ENCODE measurements around the gene TCTN3. TPM values are rescaled to one million over a fixed set of nuclear protein-coding genes. Genes with fewer than 3 reads are reported as not detected.
A peak's percentile ranks its signal among the peaks of the same experiment; 100 is the strongest.

Gene TCTN3, protein sequence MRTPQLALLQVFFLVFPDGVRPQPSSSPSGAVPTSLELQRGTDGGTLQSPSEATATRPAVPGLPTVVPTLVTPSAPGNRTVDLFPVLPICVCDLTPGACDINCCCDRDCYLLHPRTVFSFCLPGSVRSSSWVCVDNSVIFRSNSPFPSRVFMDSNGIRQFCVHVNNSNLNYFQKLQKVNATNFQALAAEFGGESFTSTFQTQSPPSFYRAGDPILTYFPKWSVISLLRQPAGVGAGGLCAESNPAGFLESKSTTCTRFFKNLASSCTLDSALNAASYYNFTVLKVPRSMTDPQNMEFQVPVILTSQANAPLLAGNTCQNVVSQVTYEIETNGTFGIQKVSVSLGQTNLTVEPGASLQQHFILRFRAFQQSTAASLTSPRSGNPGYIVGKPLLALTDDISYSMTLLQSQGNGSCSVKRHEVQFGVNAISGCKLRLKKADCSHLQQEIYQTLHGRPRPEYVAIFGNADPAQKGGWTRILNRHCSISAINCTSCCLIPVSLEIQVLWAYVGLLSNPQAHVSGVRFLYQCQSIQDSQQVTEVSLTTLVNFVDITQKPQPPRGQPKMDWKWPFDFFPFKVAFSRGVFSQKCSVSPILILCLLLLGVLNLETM
- total RNA-seq (2013; cell fraction: nucleolus; rRNA removed), result 63.8 and 67.8 TPM in 2 replicates
- total RNA-seq (2014; rRNA removed) (31.4 and 36.1 TPM in 2 replicates), total RNA-seq (2014; rRNA removed; fragmentation: Illumina TruSeq; extraction: Trizol) (21.7 and 23.9 TPM in 2 replicates), total RNA-seq (2021) (27.0 and 27.1 TPM in 2 replicates), polyA plus RNA-seq (2011; rRNA removed) (36.2 and 45.0 TPM in 2 replicates), polyA plus RNA-seq (2014; fragmentation: Illumina TruSeq; extraction: Trizol) (31.1 and 33.4 TPM in 2 replicates), polyA plus RNA-seq (2014; fragmentation: Nextera tagmentation; extraction: Ambion mirVana) (10 to 100 TPM; 20.0 to 24.0 TPM), polyA plus RNA-seq (2014; rRNA removed) (23.2 and 25.0 TPM in 2 replicates), polyA plus RNA-seq (2016; fragmentation: Nextera tagmentation; extraction: Ambion mirVana) (10 to 100 TPM; 46.7 to 48.7 TPM), polyA minus RNA-seq (2011; rRNA and poly(A)+ RNA removed) (48.1 and 62.2 TPM in 2 replicates), Bru-seq, nascent RNA (percentile 86 among the genes with signal in this experiment), BruChase-seq, experiment 1, labeled RNA remaining after a 6-hour chase (percentile 80 among the genes with signal in this experiment), BruChase-seq, experiment 2, labeled RNA remaining after a 2-hour chase (percentile 82 among the genes with signal in this experiment)
- 17.2 TPM for polyA plus RNA-seq (2011; ENCODE audit: low read depth)
- polyA plus RNA-seq (2011; cell fraction: cytosol; rRNA removed), result 40.8 and 45.2 TPM in 2 replicates
- polyA plus RNA-seq (2011; cell fraction: nucleus; rRNA removed), result 38.9 and 44.1 TPM in 2 replicates
- polyA plus RNA-seq (2012), result 16.8 and 20.9 TPM in 2 replicates
- 19.2 and 20.3 TPM in 2 replicates for polyA minus RNA-seq (2011; cell fraction: cytosol; rRNA and poly(A)+ RNA removed)
- polyA minus RNA-seq (2011; cell fraction: nucleus; rRNA and poly(A)+ RNA removed), result 39.7 and 77.6 TPM in 2 replicates
- long read RNA-seq, experiment 1, transcript TCTN3-207 (14 exons, 2,739 nt), result major isoform, 27 of 35 reads
- long read RNA-seq, experiment 1, partial matches to known transcripts, result 0 of 35 reads
- long read RNA-seq, experiment 1, other reads (novel, unspliced or antisense), result 7 of 35 reads
- long read RNA-seq, experiment 2, transcript TCTN3-207 (14 exons, 2,739 nt), result major isoform, 131 of 162 reads
- long read RNA-seq, experiment 2, partial matches to known transcripts, result 9 of 162 reads
- long read RNA-seq, experiment 2, other reads (novel, unspliced or antisense), result 17 of 162 reads

DNA sequence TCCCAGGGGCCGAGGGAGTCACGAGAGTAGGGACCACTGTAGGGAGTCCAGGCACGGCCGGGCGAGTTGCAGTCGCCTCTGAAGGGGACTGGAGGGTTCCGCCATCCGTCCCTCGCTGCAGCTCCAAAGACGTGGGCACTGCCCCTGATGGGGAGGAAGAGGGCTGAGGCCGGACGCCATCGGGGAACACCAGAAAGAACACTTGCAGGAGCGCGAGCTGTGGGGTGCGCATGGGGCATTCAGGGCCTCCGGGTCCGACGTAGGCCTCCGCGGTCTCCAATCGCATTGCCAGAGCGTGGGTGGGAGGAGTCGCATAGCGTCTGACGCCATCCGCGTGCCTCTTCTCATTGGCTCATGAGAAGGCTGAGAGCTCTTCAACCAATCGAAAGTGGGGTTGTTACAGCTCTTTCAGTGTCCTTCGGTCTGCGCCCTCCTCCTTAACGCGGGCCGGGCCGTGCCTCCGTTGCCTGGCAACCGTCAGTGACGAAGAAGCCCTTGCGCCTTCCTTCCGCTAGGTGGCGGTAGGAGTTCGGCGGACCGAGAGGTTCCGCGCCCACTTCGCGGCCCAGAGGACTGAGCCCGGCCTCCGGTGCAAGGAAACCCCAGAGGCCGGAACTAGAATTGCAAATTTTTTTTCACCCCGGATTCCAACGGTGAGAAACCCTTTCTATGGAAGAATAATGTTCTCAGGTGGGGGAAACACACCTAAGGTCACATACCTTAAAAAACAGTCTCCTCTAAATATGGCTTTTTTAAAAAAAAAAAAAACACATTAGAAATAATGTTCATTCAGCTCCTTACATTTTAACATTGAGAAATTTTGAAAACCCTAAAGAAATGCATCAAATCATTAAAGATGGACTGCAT is at the start of gene TCTN3:
TSS of gene TCTN3 (minus strand) at position 260 of the 867 bp plus-strand sequence. CDS start at position 232, 28 bp downstream.
- Histone ChIP-seq H3K36me3 (ENCODE audit: control insufficient read depth in 2 of 2, insufficient read depth in 2 of 2, low read length in 1 of 2) (peaks cover 0 to 6% of the 10 kb centered on the region in 2 experiments; a peak in 2 of 4 replicates), H3K9me3 (replicated peaks; ENCODE audit: control insufficient read depth, insufficient read depth, low read length) (peaks cover 6% of the 10 kb centered on the region; the same call in 2 of the 3 replicates), H3K79me2 (ENCODE audit: control insufficient read depth, insufficient read depth, low read length) (peaks cover 25% of the 10 kb centered on the region), H3K27ac (ENCODE audit: control insufficient read depth, insufficient read depth) (peak within 1 kb of the TSS; percentile 79), H2AFZ (ENCODE audit: control insufficient read depth, low read depth, low read length) (peak within 1 kb of the TSS; percentile 85), H3K4me2 (ENCODE audit: control insufficient read depth, insufficient read depth) (peak within 1 kb of the TSS; percentile 91), H3K4me3 (peak within 1 kb of the TSS; percentile 87), H3K27me3 (replicated peaks in 1 of 2; ENCODE audit: control insufficient read depth in 2 of 2, insufficient read depth in 2 of 2, low read length in 1 of 2) (no peaks in the 10 kb centered on the region), H3K4me1 (ENCODE audit: control insufficient read depth, insufficient read depth, low read length) (peaks cover 13% of the 10 kb centered on the region), H3K9ac (ENCODE audit: control insufficient read depth, insufficient read depth, low read length) (peak within 1 kb of the TSS; percentile 79), H4K20me1 (ENCODE audit: control insufficient read depth, insufficient read depth) (no peaks in the 10 kb centered on the region)
- BruUV-seq (replicated peaks), result no TSS peak
- FAIRE-seq (peak; percentile 99), ATAC-seq (peak; percentile 96), DNase-seq (ENCODE audit: low read depth, low spot score) (peak; percentile 100)
- ChIA-PET RAD21 (ENCODE audit: unreplicated experiment) (interaction anchor here (0.6 to 7.6 kb wide), 75 partner anchors 9 to 624 kb away, joined by 3 to 324 read pairs (median 4); partner anchors contain the start of genes ALDH18A1, ENTPD1 and ZNF518A), SMC1A (ENCODE audit: uncharacterized antibody, unreplicated experiment) (interaction anchor here (0.7 to 7.7 kb wide), 70 partner anchors 8 to 601 kb away, joined by 3 to 267 read pairs (median 4); partner anchors contain the start of genes CC2D2B and ENTPD1), CTCF (interaction anchor here (0.7 to 6.8 kb wide), 91 partner anchors 8 to 646 kb away, joined by 3 to 337 read pairs (median 5); partner anchors contain the start of genes CC2D2B, CCNJ and ENTPD1), POLR2A (interaction anchor here (0.6 to 5.4 kb wide), 20 partner anchors 15 to 577 kb away, joined by 3 to 72 read pairs (median 6); partner anchors contain the start of genes BLNK, CC2D2B and ENTPD1)
- in situ Hi-C loops (cut with MboI), result loop anchor here (5.0 kb wide), 1 partner anchor 148 kb away; no protein-coding TSS in a partner anchor
- intact Hi-C loops (cut with micrococcal nuclease; ENCODE audit: unreplicated experiment), result loop anchor here (1.0 to 10.0 kb wide), 8 partner anchors 64 to 350 kb away; partner anchors contain the start of gene CC2D2B
- WGBS (ENCODE audit: insufficient coverage, insufficient replicate concordance, low lambda C conversion rate, missing lambda C conversion rate), result under 1% methylated on average over 52 of the region's 53 CpGs
- TF ChIP-seq IRF5 (IDR thresholded peaks at IDR 0.05; ENCODE audit: borderline replicate concordance), result no peak
- peak; percentile 20; the same call in 1 of the 2 replicates for TF ChIP-seq GATAD2B (conservative IDR thresholded peaks at IDR 0.05; ENCODE audit: low read depth)
- 0 out of 2 replicates have a peak, but pooled peaks have one; percentile 66 for TF ChIP-seq STAT1 (conservative IDR thresholded peaks at IDR 0.05)
- TF ChIP-seq ZBED1 (IDR thresholded peaks at IDR 0.05; ENCODE audit: borderline replicate concordance), result no peak
- no peak; the same call in 1 of the 2 replicates for TF ChIP-seq BACH1 (IDR thresholded peaks at IDR 0.05; ENCODE audit: borderline replicate concordance)
- TF ChIP-seq, protein P1, sequence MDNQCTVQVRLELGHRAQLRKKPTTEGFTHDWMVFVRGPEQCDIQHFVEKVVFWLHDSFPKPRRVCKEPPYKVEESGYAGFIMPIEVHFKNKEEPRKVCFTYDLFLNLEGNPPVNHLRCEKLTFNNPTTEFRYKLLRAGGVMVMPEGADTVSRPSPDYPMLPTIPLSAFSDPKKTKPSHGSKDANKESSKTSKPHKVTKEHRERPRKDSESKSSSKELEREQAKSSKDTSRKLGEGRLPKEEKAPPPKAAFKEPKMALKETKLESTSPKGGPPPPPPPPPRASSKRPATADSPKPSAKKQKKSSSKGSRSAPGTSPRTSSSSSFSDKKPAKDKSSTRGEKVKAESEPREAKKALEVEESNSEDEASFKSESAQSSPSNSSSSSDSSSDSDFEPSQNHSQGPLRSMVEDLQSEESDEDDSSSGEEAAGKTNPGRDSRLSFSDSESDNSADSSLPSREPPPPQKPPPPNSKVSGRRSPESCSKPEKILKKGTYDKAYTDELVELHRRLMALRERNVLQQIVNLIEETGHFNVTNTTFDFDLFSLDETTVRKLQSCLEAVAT (IDR thresholded peaks at IDR 0.05), result no peak
- no peak for TF ChIP-seq TARDBP (IDR thresholded peaks at IDR 0.05; ENCODE audit: borderline replicate concordance)

Data from GM12878 (cell line).